Eye (tissue), 1 donor: ENCODE data around the gene CERS6.
"Not testable (repeated sequence)": the region's sequence is repeated elsewhere in the genome, so short reads cannot be mapped to it uniquely, and the experiment has no call there.

Source experiments
- DNase-seq: peaks from one replicate; pipeline ENCODE4 v3.0.0-alpha.2; 2015

Gene CERS6

DNA sequence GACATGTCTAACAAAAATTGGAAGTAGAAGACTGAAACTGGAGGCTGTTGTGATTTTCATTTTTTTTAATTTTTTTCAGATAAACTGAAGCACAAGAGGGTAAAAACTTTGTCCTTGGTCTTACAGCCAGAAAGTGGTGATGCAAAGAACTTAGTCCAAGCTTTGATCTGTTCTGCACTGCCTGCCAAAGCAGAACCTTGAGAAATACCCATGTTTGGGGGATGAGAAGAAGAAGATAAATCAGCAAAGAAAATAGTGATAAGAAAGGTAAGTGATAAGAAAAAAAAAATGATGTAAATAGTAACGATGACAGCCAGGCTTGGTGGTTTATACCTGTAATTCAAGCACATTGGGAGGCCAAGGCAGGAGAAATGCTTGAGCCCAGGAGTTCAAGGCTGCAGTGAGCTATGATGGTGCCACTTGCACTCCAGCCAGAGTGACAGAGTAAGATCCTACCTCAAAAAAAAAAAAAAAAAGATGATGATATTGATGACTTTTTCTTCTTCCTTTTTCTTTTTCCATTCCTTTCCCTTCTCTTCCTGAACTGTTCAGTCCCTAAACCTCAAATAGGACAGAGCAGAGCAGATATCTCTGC is 331.8 kb downstream of the CERS6 start:
- no peak for DNase-seq

DNA sequence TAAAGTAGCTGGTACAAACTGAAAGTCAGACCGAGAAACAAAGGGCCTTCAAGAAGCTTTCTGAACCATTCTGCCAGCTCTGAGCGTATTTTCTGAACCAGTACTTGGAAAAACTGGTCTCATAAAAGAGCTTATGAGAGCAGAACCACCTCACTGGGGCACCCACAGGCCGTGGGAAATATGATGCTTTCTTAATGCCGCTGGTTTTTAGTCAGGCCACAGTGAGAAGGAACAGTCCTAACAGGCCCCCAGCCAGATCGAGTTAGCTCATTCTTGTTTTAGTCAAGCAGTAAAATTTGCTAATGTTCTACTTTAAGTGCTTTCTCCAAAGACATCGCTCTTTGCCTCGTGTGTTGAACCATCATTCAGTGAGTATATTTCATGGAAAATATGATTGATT is 333.7 kb downstream of the CERS6 start:
- no peak for DNase-seq

DNA sequence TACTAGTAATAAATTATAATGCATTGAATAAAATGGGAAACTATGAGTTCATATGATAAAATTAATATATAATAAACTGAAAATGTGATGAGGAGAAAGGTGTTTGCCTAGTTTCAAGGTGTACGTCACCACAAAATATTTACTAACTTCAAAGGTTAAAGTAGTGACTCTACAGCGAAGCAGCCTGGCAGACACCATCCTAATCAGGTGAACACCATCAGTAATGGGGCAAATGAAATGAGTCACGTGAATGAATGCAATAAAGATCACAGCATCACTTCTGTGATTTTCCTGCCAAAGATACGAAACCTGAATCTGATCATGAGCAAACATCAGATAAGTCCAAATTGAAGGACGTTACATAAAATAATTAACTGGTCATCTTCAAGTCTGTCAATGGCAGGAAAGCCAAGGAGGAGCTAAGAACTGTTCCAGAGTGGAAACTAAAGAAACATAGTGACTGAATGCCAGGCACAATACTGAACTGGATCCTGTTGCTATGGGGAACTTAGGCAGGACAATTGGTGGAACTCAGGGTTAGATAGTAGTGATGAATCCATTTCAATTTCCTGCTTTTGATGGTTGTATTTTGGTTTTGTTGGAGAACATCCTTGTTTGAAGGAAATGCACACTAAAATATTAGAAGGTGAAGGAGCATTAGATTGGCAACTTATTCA is 334.3 kb downstream of the CERS6 start:
- DNase-seq, result no peak

- DNase-seq, result not testable (repeated sequence)
Measured at GRCh38 chr2:168791140-168791539, 335.1 kb downstream of the CERS6 start.

DNA sequence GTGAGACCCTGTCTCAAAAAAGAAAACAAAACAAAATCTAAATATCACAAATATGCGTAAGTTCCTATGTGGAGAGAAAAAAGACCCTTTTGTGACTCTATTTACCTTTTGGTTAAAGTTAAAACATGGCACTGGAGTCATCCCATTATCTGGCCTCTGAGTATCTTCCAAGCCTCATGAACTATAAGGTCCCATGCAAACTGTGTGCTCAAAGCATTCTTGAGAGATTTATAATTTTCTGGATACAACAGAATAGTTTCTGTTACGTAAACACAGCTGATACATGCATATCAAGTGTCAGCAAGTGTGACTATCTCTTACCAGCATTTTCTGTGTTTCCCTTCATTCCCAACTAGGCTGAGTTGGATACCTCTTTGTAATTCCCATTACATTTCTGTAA is 337.5 kb downstream of the CERS6 start:
- no peak for DNase-seq

DNA sequence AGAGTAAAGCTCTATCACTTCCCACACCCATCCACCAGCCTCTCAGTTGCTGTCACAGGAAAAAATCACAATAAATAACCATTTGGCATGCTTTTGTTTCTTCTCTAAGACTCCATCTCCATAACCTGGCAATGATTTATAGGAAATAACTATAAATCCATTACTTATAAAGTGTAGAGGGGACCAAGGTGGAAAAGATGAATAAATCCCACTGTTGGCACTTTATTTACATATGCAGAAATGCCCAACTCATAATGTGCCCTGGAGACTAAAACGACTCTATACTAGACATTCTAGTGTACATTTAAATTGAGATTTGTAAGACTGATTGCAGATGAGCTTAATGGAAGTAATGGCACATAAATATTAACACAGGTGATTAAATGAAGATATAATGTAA is 338.9 kb downstream of the CERS6 start:
- DNase-seq, result no peak

- DNase-seq, result no peak
Measured at GRCh38 chr2:168796090-168796577, 340.1 kb downstream of the CERS6 start.

DNA sequence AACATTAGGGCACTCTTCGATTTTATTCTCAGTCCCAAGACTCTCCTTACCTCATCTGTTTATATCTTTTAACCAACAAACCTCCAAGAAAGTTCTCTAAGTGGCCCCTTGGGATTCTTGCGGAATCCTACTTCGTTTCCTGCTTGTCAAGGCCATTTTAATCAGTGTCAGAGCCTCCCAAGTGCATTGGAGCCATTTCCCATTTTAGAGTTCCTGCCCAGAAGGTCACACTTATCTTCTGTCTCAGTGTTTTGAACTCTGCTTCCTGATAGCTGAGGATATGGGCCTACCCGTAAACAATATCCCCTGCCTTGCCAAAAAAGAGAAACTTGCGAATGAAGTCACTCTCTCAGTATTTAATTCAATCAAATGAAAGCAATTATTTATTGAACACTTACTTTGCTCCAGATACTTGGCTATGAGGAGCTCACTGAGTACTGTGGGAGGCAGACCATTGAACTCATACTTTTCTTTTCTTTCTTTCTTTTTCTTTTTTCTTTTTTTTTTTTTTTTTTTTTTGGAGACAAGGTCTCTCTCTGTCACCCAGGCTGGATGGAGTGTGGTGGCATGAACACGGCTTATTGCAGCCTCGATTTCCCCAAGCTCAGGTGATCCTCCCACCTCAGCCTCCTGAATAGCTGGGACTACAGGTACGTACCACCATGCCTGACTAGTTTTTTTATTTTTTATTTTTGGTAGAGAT is 340.7 kb downstream of the CERS6 start:
- peak; percentile 10 for DNase-seq

- DNase-seq, result no peak
Measured at GRCh38 chr2:168797286-168797655, 341.2 kb downstream of the CERS6 start.

- no peak for DNase-seq
Measured at GRCh38 chr2:168798076-168798887, 342.2 kb downstream of the CERS6 start.

- DNase-seq, result no peak
Measured at GRCh38 chr2:168798888-168799410, 342.9 kb downstream of the CERS6 start.

GRCh38 chr2:168801471-168801870 is 345.4 kb downstream of the CERS6 start:
- no peak for DNase-seq

GRCh38 chr2:168801961-168802858 is 346.1 kb downstream of the CERS6 start, which contains the start of gene NOSTRIN:
TSS of gene NOSTRIN (plus strand) at chr2:168802637. CDS start at chr2:168802647, 10 bp downstream.
- peak; percentile 44 for DNase-seq

DNA sequence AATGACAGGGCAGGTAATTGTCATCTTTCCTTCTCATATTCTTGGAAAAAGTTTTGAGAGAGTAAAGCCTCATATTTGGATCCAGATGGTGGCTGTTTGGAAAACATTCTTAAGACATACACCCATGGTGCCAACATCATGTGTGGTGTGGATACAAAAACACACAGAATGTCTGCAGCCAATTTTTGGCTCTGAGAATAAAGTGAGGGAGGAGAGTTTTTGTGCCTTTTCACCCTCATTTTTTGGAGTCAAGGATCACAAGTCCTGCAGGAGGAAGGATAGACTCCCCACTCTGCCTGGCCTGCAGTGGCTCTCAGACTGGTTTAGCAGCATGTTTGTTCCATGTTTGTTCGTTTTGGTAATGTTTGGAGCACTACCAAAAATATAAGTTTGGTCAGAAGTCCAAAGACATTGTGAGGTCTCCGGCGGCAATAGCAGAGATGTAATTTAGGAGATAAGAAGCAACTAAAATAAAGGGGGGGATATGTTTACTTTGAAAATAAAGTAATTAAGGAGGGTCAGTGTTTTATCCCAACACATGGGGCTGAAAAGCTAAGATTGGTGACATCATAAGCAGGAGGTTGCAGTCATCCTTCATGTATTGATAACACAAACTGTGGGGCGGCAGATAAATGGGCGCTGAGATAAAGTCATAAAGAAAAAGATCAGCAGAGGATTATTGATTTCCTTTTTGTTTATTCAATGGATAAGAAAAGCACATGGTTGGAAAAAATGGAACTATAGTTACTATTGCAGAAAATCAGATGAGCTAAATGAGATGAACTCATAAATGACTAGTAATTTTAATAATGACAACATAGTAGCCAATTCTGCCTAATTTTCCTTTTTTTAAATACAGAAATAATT is 347.0 kb downstream of the CERS6 start:
- no peak for DNase-seq

GRCh38 chr2:168804214-168804613 is 348.1 kb downstream of the CERS6 start:
- DNase-seq, result no peak

GRCh38 chr2:168805615-168806014 is 349.5 kb downstream of the CERS6 start:
- no peak for DNase-seq

DNA sequence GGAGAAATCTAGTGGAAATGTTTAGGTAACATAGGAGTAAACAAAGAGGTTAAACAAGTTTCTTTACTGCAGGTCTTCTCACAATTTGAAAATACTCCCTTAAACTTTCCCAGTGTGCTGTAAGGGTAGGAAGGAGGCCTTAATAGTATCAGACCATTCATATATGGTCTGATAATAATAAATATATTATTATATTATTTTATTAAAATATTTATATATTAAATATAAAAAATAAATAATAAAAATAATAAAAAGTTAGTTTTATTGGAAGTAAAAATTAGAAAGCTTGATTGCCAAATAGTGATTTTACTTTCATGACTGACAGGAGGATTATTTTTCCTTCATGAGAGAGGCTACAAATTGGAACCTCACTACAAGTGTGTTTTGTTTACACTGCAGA is 353.5 kb downstream of the CERS6 start:
- no peak for DNase-seq

GRCh38 chr2:168810235-168810634 is 354.2 kb downstream of the CERS6 start:
- no peak for DNase-seq

- DNase-seq, result no peak
Measured at GRCh38 chr2:168811696-168812095, 355.6 kb downstream of the CERS6 start.

DNA sequence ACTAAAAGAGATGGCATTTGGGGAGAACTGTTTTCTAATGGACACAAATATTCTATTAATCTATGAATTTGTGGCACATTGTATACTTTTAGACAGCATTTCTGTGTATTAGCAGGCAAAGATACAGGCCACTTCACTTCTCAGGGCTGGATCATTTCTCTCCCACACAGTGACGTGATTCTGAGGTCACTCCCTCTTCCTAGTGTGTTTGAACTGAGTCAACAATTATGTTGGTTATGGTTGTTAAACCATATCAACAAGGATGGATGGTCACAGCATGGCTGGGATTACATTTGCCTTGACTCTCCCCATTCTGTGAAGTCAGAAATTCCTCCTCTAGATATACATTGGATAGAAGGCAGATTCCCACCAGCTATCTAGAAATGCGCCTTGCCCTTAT is 358.0 kb downstream of the CERS6 start:
- DNase-seq, result no peak
